ENCODE data around the gene NUP205.

- TF ChIP-seq CTCF (conservative IDR thresholded peaks at IDR 0.05; ENCODE audit: low read depth, low read length) (no peak), EZH2 (IDR thresholded peaks at IDR 0.05; ENCODE audit: low read length, unreplicated experiment) (no peak)
These were observed 19.3 kb upstream of the NUP205 start for GRCh38 chr7:135538376-135538775.
